ENCODE data around the gene C10orf71.

DNA sequence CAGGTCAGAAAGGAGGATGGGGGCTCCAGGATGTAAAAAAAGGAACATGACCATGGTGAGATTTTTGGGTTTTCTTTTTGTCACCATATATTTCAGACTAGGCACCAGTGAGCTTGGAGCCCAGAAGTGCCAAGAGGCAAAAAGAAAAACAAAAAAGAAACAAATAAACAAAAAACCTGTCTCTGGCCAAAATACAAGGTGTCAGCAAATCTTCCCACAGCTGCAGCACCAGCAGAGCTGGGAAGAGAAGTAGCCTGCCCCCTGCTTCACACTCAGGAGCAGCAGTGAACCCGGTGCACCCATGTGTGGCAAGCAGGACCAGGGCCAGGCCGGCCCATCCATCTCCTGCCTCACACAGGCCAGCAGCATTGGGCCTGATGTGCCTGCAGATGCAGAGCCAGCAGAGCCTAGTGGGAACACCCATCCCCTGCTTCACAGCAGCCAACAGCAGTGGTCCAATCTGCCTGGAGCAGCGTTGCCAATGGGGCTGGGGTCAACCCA lies 34.7 kb upstream of the C10orf71 start:
- TF ChIP-seq, protein P1, sequence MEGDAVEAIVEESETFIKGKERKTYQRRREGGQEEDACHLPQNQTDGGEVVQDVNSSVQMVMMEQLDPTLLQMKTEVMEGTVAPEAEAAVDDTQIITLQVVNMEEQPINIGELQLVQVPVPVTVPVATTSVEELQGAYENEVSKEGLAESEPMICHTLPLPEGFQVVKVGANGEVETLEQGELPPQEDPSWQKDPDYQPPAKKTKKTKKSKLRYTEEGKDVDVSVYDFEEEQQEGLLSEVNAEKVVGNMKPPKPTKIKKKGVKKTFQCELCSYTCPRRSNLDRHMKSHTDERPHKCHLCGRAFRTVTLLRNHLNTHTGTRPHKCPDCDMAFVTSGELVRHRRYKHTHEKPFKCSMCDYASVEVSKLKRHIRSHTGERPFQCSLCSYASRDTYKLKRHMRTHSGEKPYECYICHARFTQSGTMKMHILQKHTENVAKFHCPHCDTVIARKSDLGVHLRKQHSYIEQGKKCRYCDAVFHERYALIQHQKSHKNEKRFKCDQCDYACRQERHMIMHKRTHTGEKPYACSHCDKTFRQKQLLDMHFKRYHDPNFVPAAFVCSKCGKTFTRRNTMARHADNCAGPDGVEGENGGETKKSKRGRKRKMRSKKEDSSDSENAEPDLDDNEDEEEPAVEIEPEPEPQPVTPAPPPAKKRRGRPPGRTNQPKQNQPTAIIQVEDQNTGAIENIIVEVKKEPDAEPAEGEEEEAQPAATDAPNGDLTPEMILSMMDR (IDR thresholded peaks at IDR 0.05): no peak
- no peak for TF ChIP-seq POLR2A (IDR thresholded peaks at IDR 0.05)

Data from body of pancreas (tissue), 4 donors.